Smooth muscle cell (in vitro differentiated cells): ENCODE results near the gene SDK1. TPM values are rescaled to one million over a fixed set of nuclear protein-coding genes. Genes with fewer than 3 reads are reported as not detected.
"Not testable (repeated sequence)": the region's sequence is repeated elsewhere in the genome, so short reads cannot be mapped to it uniquely, and the experiment has no call there.

Experiments used
- DNase-seq: peaks from one replicate; lab custom pipeline; 2025; ENCODE audit not compliant: unreplicated experiment; lab: John Stamatoyannopoulos, UW
- H2AFZ ChIP-seq: fragments of 200-600 bp; sonication (generic); 2 replicates; pipeline ENCODE4 v1.6.0; 2016; ENCODE audit warnings: antibody characterized with exemption, low read depth, mild to moderate bottlenecking
- H3F3A ChIP-seq: fragments of 200-600 bp; sonication (generic); 2 replicates; pipeline ENCODE4 v1.6.0; 2017; ENCODE audit warnings: antibody characterized with exemption, low read depth
- H3K27ac ChIP-seq: fragments of 200-600 bp; sonication (generic); 2 replicates; pipeline ENCODE4 v1.5.1; 2016; ENCODE audit warnings: low read depth, mild to moderate bottlenecking
- H3K27me3 ChIP-seq: fragments of 200-600 bp; sonication (generic); 2 replicates; pipeline ENCODE4 v1.6.1; 2016; ENCODE audit warnings: low read depth, mild to moderate bottlenecking
- H3K36me3 ChIP-seq: fragments of 200-600 bp; sonication (generic); 2 replicates; pipeline ENCODE4 v1.5.1; 2016; ENCODE audit warnings: low read depth
- H3K4me1 ChIP-seq: fragments of 200-600 bp; sonication (generic); 2 replicates; pipeline ENCODE4 v1.5.1; 2016; ENCODE audit warnings: low read depth
- H3K4me2 ChIP-seq: fragments of 200-600 bp; sonication (generic); 2 replicates; pipeline ENCODE4 v1.6.0; 2016; ENCODE audit warnings: mild to moderate bottlenecking
- H3K4me3 ChIP-seq: fragments of 200-600 bp; sonication (generic); 2 replicates; pipeline ENCODE4 v1.5.1; 2016; ENCODE audit warnings: mild to moderate bottlenecking
- H3K79me2 ChIP-seq: fragments of 200-600 bp; sonication (generic); 2 replicates; pipeline ENCODE4 v1.6.0; 2016; ENCODE audit warnings: low read depth, mild to moderate bottlenecking
- H3K9ac ChIP-seq: fragments of 200-600 bp; sonication (generic); 2 replicates; pipeline ENCODE4 v1.6.0; 2016; ENCODE audit warnings: low read depth
- H3K9me3 ChIP-seq: fragments of 200-600 bp; sonication (generic); replicated peaks from 2 replicates; pipeline ENCODE4 v1.5.1; 2016; ENCODE audit warnings: low read depth
- H4K20me1 ChIP-seq: fragments of 200-600 bp; sonication (generic); 2 replicates; pipeline ENCODE4 v1.6.0; 2016; ENCODE audit warnings: low read depth
- CTCF ChIP-seq: fragments of 200-600 bp; sonication (generic); IDR thresholded peaks from 2 replicates; pipeline ENCODE4 v1.5.1; 2017; ENCODE audit warnings: borderline replicate concordance, mild to moderate bottlenecking, antibody characterized with exemption; ENCODE audit not compliant: insufficient read depth, poor library complexity, severe bottlenecking
- WGBS: methylation state at CpG from one replicate; pipeline ENCODE4 v1.1.7; 2016; ENCODE audit warnings: low lambda C conversion rate; 5-methylcytosine and 5-hydroxymethylcytosine counted together
- polyA plus RNA-seq: library from polyadenylated mRNA; unstranded; fragments of >200 nt; fragmentation: Nextera tagmentation; extraction: Ambion mirVana; gene quantifications from 2 replicates; pipeline ENCODE4 v1.2.1, GENCODE V29; 2016
- total RNA-seq: library from RNA; depleted of rRNA; stranded (reverse); fragments of >200 nt; gene quantifications from 2 replicates; pipeline ENCODE4 v1.2.3, GENCODE V29; 2014

Gene SDK1
- total and polyA plus RNA-seq, 2 experiments from 2014 or later = 1.1 to 2.5 TPM

GRCh38 chr7:3754493-3755341 is 453.7 kb downstream of the SDK1 start:
- Histone ChIP-seq H3K27me3 (no peaks in the 10 kb centered on the region), H3K27ac (no peak overlapping the region), H4K20me1 (no peaks in the 10 kb centered on the region), H3K79me2 (no peaks in the 10 kb centered on the region), H3K9me3 (no peaks in the 10 kb centered on the region), H3F3A (no peaks in the 10 kb centered on the region), H3K4me1 (no peaks in the 10 kb centered on the region), H3K9ac (no peak overlapping the region), H2AFZ (no peak overlapping the region), H3K4me3 (no peak overlapping the region), H3K4me2 (no peak overlapping the region), H3K36me3 (no peaks in the 10 kb centered on the region)
- WGBS = 69% methylated on average over 15 of the region's 15 CpGs
- TF ChIP-seq CTCF = no peak
- DNase-seq = no peak

- H3K79me2 ChIP-seq, H4K20me1 ChIP-seq, H3K9ac ChIP-seq, H3K4me1 ChIP-seq, H3F3A ChIP-seq, DNase-seq, H3K27ac ChIP-seq, H3K4me3 ChIP-seq, H3K4me2 ChIP-seq, H3K27me3 ChIP-seq, H3K36me3 ChIP-seq, H2AFZ ChIP-seq, H3K9me3 ChIP-seq: not testable (repeated sequence)
- WGBS = 94% methylated on average over 8 of the region's 8 CpGs
These were observed 454.9 kb downstream of the SDK1 start for GRCh38 chr7:3755778-3756453.

GRCh38 chr7:3757059-3757458 is 456.0 kb downstream of the SDK1 start:
- H4K20me1 ChIP-seq = no peaks in the 10 kb centered on the region
- no peak for DNase-seq
- H3K27ac ChIP-seq = no peak overlapping the region
- no peak for TF ChIP-seq CTCF
- no peak overlapping the region for H3K4me2 ChIP-seq
- H2AFZ ChIP-seq = no peak overlapping the region
- no peak overlapping the region for H3K9ac ChIP-seq
- H3K9me3 ChIP-seq = no peaks in the 10 kb centered on the region
- H3K4me3 ChIP-seq = no peak overlapping the region
- H3K27me3 ChIP-seq = no peaks in the 10 kb centered on the region
- no peaks in the 10 kb centered on the region for H3K36me3 ChIP-seq
- H3K79me2 ChIP-seq = no peaks in the 10 kb centered on the region
- 94% methylated on average over 3 of the region's 3 CpGs for WGBS
- no peaks in the 10 kb centered on the region for H3K4me1 ChIP-seq
- no peaks in the 10 kb centered on the region for H3F3A ChIP-seq

GRCh38 chr7:3760651-3761050 is 459.6 kb downstream of the SDK1 start:
- Histone ChIP-seq H3K4me2 (no peak overlapping the region), H3K9me3 (no peaks in the 10 kb centered on the region)
- TF ChIP-seq CTCF = no peak

More at GRCh38 chr7:3760651-3761050, 459.6 kb downstream of the SDK1 start:
- H3K4me1 ChIP-seq = no peaks in the 10 kb centered on the region
- no peak overlapping the region for H2AFZ ChIP-seq
- no peak overlapping the region for H3K9ac ChIP-seq
- no peak overlapping the region for H3K4me3 ChIP-seq
- no peak overlapping the region for H3K27ac ChIP-seq
- H3K79me2 ChIP-seq = no peaks in the 10 kb centered on the region
- no peaks in the 10 kb centered on the region for H3K27me3 ChIP-seq
- no peaks in the 10 kb centered on the region for H3K36me3 ChIP-seq
- DNase-seq = no peak
- 72% methylated on average over 5 of the region's 5 CpGs for WGBS
- no peaks in the 10 kb centered on the region for H4K20me1 ChIP-seq
- no peaks in the 10 kb centered on the region for H3F3A ChIP-seq
